MM.1S (cell line): ENCODE data around the gene CD47.
A peak's percentile ranks its signal among the peaks of the same experiment; 100 is the strongest.

ENCODE experiments used
- DNase-seq: peaks from one replicate; pipeline ENCODE4 v3.0.0-alpha.2; 2015
- H2AFZ ChIP-seq: fragments of 300-600 bp; sonication (generic); 2 replicates; pipeline ENCODE4 v1.6.0; 2016; ENCODE audit warnings: antibody characterized with exemption, low read length
- H3F3A ChIP-seq: fragments of 300-600 bp; sonication (generic); 2 replicates; pipeline ENCODE4 v1.6.1; 2016; ENCODE audit warnings: mild to moderate bottlenecking, antibody characterized with exemption, low read length, moderate library complexity, mixed read lengths; ENCODE audit not compliant: insufficient read depth
- H3K27ac ChIP-seq: fragments of 300-600 bp; sonication (generic); 2 replicates; pipeline ENCODE4 v1.5.1; 2016; ENCODE audit warnings: mild to moderate bottlenecking, low read length
- H3K27me3 ChIP-seq: fragments of 300-600 bp; sonication (generic); replicated peaks from 2 replicates; pipeline ENCODE4 v1.6.0; 2016; ENCODE audit warnings: low read length; ENCODE audit not compliant: insufficient read depth
- H3K36me3 ChIP-seq: fragments of 300-600 bp; sonication (generic); replicated peaks from 2 replicates; pipeline ENCODE4 v1.6.1; 2016; ENCODE audit warnings: mild to moderate bottlenecking, low read length, mixed read lengths; ENCODE audit not compliant: insufficient read depth
- H3K4me1 ChIP-seq: fragments of 300-600 bp; sonication (generic); 2 replicates; pipeline ENCODE4 v1.6.1; 2016; ENCODE audit warnings: low read length, mixed read lengths
- H3K4me2 ChIP-seq: fragments of 300-600 bp; sonication (generic); 2 replicates; pipeline ENCODE4 v1.6.0; 2016; ENCODE audit warnings: low read depth, low read length
- H3K4me3 ChIP-seq: fragments of 300-600 bp; sonication (generic); 2 replicates; pipeline ENCODE4 v1.5.1; 2016; ENCODE audit warnings: low read length, mixed read lengths
- H3K79me2 ChIP-seq: fragments of 300-600 bp; sonication (generic); 2 replicates; pipeline ENCODE4 v1.6.1; 2016; ENCODE audit warnings: mixed run types, low read length, mixed read lengths
- H3K9ac ChIP-seq: fragments of 300-600 bp; sonication (generic); 2 replicates; pipeline ENCODE4 v1.6.1; 2016; ENCODE audit warnings: low read length, mixed read lengths
- H3K9me2 ChIP-seq: fragments of 300-600 bp; sonication (generic); replicated peaks from 2 replicates; pipeline ENCODE4 v1.6.1; 2016; ENCODE audit warnings: mild to moderate bottlenecking, low read length, mixed read lengths; ENCODE audit not compliant: insufficient read depth
- H3K9me3 ChIP-seq: fragments of 300-600 bp; sonication (generic); replicated peaks from 2 replicates; pipeline ENCODE4 v1.6.1; 2016; ENCODE audit warnings: mild to moderate bottlenecking, low read length, mixed read lengths; ENCODE audit not compliant: insufficient read depth
- H4K20me1 ChIP-seq: fragments of 300-600 bp; sonication (generic); 2 replicates; pipeline ENCODE4 v1.6.1; 2016; ENCODE audit warnings: mild to moderate bottlenecking, low read length, moderate library complexity, mixed read lengths; ENCODE audit not compliant: insufficient read depth
- EZH2 ChIP-seq: fragments of 300-600 bp; sonication (generic); optimal IDR thresholded peaks from 2 replicates; pipeline ENCODE3; 2017; ENCODE audit warnings: low read depth, mild to moderate bottlenecking, antibody characterized with exemption, low read length, mixed read lengths
- EZH2phosphoT487 ChIP-seq: fragments of 300-600 bp; sonication (generic); IDR thresholded peaks from 2 replicates; pipeline ENCODE4 v1.6.1; 2018; ENCODE audit warnings: antibody characterized with exemption, low read length
- TF ChIP-seq, protein P1 (sequence below): fragments of 300-600 bp; sonication (generic); IDR thresholded peaks from 2 replicates; pipeline ENCODE4 v1.5.1; 2016; ENCODE audit warnings: antibody characterized with exemption, low read length, mixed read lengths

Gene CD47

DNA sequence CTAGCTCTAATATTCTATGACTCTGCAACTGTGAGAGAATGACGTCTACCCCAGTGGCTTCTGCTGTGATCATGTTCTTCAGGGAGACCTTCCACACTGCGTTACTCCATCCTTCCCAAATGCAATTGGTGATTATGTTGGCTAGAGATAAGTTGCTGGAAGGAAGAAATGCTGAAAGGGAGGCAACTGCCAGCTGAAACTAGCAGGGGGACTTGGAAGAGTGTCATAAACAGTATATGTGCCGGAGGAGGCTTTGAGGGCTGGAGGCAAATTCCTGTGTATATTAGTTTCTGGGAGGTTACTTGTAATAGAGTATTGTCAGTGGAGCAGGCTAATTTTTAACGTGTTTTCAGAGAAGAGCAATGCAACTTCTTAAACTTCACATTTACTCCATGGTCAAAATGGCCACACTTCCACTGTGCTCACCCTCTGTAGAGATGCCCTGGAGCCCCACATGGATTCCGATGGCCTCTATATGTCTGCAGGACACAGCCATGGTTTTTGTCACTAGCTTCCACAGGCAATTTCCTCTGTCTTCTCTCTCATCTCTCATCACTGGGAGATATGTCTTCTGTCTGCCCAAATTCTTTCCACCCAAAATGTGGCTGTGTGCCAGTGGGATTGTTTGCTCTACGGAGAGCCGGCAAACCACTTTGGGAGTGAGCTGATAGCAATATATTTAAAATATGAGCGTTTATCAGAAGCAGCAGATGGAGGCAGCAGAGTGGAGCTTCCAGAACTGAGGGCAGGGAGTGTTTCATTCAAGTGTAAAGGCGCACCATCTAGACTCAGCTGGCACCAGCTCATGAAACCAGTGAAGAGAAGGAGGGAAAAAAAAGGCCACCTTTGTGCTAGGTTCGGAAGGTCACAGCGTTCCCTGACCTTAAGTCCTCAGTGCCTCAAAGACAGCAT is 13.3 kb upstream of the CD47 start:
- H3K27me3 ChIP-seq: no peaks in the 10 kb centered on the region
- H3K4me1 ChIP-seq: peaks cover 35% of the 10 kb centered on the region
- no peak overlapping the region for H3K4me2 ChIP-seq
- peaks cover 22% of the 10 kb centered on the region for H3F3A ChIP-seq
- H3K9me3 ChIP-seq: no peaks in the 10 kb centered on the region
- no peaks in the 10 kb centered on the region for H3K79me2 ChIP-seq
- H3K27ac ChIP-seq: no peak overlapping the region
- no peaks in the 10 kb centered on the region for H3K9me2 ChIP-seq
- DNase-seq: no peak
- no peaks in the 10 kb centered on the region for H3K36me3 ChIP-seq
- no peak overlapping the region for H3K4me3 ChIP-seq
- H2AFZ ChIP-seq: no peak overlapping the region
- H3K9ac ChIP-seq: no peak overlapping the region
- no peaks in the 10 kb centered on the region for H4K20me1 ChIP-seq
- TF ChIP-seq, protein P1, sequence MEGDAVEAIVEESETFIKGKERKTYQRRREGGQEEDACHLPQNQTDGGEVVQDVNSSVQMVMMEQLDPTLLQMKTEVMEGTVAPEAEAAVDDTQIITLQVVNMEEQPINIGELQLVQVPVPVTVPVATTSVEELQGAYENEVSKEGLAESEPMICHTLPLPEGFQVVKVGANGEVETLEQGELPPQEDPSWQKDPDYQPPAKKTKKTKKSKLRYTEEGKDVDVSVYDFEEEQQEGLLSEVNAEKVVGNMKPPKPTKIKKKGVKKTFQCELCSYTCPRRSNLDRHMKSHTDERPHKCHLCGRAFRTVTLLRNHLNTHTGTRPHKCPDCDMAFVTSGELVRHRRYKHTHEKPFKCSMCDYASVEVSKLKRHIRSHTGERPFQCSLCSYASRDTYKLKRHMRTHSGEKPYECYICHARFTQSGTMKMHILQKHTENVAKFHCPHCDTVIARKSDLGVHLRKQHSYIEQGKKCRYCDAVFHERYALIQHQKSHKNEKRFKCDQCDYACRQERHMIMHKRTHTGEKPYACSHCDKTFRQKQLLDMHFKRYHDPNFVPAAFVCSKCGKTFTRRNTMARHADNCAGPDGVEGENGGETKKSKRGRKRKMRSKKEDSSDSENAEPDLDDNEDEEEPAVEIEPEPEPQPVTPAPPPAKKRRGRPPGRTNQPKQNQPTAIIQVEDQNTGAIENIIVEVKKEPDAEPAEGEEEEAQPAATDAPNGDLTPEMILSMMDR: no peak
- TF ChIP-seq EZH2phosphoT487 (no peak), EZH2 (no peak)

DNA sequence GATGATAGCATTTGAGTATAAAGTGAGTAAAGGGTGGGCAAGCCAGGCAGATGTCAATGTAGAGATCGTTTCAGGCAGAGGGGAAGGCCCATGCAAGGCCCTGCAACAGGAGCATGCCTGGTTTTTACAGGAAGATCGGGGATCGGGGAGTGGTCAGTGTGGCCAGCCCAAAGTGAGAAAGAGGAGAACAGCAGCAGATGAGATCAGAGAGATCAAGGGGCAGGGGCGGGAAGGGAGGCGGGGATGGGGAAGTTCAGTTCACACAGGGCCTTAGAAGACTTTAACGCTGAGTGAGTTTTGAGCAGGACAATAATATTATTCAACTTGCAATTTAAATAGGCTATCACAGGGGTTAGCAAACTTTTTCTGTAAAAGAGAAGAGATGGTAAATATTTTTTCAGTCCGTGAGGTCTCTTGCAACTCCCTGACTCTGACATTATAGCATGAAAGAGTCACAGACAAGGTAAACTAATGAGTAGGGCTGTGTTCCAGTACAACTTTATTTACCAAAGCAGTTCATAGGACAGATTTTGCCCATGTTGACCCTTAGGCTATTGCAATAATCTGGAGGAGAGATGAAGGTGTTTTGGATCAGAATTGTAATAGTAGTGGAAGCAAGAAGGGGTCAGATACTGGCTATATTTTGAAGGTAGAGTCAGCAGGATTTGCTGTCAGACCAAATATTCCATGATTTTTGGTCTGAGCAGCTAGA is 12.4 kb upstream of the CD47 start:
- Histone ChIP-seq H3K4me2 (no peak overlapping the region), H3K27me3 (no peaks in the 10 kb centered on the region), H2AFZ (no peak overlapping the region), H3K9ac (no peak overlapping the region), H3F3A (peaks cover 22% of the 10 kb centered on the region), H3K4me3 (no peak overlapping the region), H3K79me2 (no peaks in the 10 kb centered on the region), H3K36me3 (no peaks in the 10 kb centered on the region), H3K9me2 (no peaks in the 10 kb centered on the region), H3K4me1 (peaks cover 36% of the 10 kb centered on the region), H4K20me1 (no peaks in the 10 kb centered on the region), H3K9me3 (no peaks in the 10 kb centered on the region), H3K27ac (no peak overlapping the region)
- no peak for DNase-seq
- TF ChIP-seq EZH2 (no peak), EZH2phosphoT487 (no peak)
- TF ChIP-seq, protein P1: no peak

DNA sequence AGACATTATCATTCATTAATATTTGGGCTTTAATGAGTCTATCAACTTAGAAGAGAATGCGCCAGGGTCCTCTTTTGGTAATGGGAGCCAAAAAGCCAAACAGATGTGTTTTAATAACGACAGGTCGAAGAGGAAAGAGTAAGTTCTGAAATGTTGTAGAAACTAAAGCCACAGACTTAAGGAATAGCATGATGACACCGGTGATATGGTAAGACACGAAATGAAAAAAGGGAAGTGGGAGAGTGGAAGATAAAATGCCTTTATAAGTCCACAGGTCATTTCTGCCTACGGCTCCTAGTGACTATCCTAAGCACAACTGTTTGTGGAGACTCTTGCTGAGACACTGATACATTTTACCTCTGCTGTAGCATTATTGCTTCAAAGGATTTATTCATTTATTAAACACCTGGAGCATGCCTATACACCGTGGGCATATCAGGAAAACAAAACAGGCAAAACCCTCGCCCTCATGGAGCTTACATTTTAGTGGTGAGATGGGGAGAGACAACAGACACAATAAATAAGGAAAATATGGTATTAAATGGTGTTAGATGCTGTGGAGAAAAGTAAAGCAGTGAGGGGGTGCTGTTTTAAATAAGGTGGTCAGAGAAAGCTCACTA is 11.7 kb upstream of the CD47 start:
- Histone ChIP-seq H4K20me1 (no peaks in the 10 kb centered on the region), H3K9me2 (no peaks in the 10 kb centered on the region), H3K27ac (no peak overlapping the region), H3K4me1 (peaks cover 36% of the 10 kb centered on the region), H3K4me2 (peak overlapping the region; percentile 8; the same call in 1 of the 2 replicates), H3K79me2 (no peaks in the 10 kb centered on the region), H3K27me3 (no peaks in the 10 kb centered on the region), H2AFZ (no peak overlapping the region), H3K9ac (no peak overlapping the region), H3K4me3 (no peak overlapping the region), H3K9me3 (no peaks in the 10 kb centered on the region), H3K36me3 (no peaks in the 10 kb centered on the region), H3F3A (peaks cover 22% of the 10 kb centered on the region)
- TF ChIP-seq, protein P1: no peak
- TF ChIP-seq EZH2phosphoT487: no peak
- no peak for TF ChIP-seq EZH2
- no peak for DNase-seq
